Stimulated activated naive CD8-positive, alpha-beta T cell treated with anti-CD3 and anti-CD28 coated beads, Interleukin-15, Interleukin-2, amounts not matched to agents 100 ng/mL and 50 ng/mL, for 24 hours (primary cell): ENCODE data around the gene GPRC5C.

ENCODE experiments used
- H3K27ac Mint-ChIP-seq: one replicate; pipeline ENCODE4 v1.8.0; 2021; ENCODE audit warnings: mild to moderate bottlenecking, mixed read lengths
- H3K27me3 Mint-ChIP-seq: one replicate; pipeline ENCODE4 v1.8.0; 2021; ENCODE audit warnings: mixed read lengths
- H3K36me3 Mint-ChIP-seq: one replicate; pipeline ENCODE4 v1.8.0; 2021; ENCODE audit warnings: low read depth, mixed read lengths
- H3K4me1 Mint-ChIP-seq: one replicate; pipeline ENCODE4 v1.8.0; 2021; ENCODE audit warnings: low read depth, mixed read lengths
- H3K4me3 Mint-ChIP-seq: one replicate; pipeline ENCODE4 v1.8.0; 2021; ENCODE audit warnings: mild to moderate bottlenecking, mixed read lengths
- H3K9me3 Mint-ChIP-seq: one replicate; pipeline ENCODE4 v1.8.0; 2021; ENCODE audit warnings: mixed read lengths

The GPRC5C gene

DNA sequence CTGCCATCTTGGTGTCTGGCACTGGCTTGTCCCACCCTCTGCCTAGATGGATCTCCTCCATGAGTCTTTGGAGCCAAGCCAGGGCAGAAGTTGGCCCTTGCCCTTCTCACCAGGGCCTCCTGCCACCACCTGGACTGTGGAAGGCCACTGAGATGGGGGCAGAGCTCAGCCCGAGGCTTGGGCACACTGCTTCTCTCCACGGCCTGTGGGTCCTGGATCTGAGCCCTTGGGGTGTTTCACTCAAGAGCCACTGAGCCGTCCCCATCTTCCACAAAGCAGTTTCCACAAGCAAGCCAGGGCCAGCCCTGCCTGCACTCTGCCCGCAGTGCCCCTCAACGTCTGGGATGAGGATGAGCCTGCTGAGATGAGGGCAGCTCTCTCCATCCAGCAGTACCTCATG lies 17.9 kb downstream of the GPRC5C start:
- no peak overlapping the region for H3K4me3 Mint-ChIP-seq
- H3K36me3 Mint-ChIP-seq, result no peaks in the 10 kb centered on the region
- peaks cover 4% of the 10 kb centered on the region for H3K27me3 Mint-ChIP-seq
- H3K27ac Mint-ChIP-seq, result no peak overlapping the region
- no peaks in the 10 kb centered on the region for H3K9me3 Mint-ChIP-seq
- peaks cover 21% of the 10 kb centered on the region for H3K4me1 Mint-ChIP-seq

DNA sequence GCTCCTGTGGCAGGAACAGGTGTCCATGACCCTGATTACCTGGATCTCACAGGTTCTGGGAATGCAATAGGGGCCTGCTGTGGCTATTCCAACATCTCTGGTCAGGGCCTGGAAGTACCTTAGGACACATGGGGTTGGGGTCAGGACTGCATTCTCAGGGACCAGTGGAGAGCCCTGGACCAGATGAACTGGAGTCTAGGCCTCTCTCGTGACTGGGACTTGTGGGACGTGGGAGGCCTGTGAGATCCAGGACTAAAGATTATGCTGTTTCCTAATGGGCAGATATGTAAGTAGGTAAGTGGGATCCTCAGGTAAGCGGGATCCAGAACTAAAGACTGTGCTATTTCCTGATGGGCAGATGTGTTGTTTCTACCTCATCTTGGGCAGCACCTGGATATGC lies 18.3 kb downstream of the GPRC5C start:
- no peak overlapping the region for H3K27ac Mint-ChIP-seq

DNA sequence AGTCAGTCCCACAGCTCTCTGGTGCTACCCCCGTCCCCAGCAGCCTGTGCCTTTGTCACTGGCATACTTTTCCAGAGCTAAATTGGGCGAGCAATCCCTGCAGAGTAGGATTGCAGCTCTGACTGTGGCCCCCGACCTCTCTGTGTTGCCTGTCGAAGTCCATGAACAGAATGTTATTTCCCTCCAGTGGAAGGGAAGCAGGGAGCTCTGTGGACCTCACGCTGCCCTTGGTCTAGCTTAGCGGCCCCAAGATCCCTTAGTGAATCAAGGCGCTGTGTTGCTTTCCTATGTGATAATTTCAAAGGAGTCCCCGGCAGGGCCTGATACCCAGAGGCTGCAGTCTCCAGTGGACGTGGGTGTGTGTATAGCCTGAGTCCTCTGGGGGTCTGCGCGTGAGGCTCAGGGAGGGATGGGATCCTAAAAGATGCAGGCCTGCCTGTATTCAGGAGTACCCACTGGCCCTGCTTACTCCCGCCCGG lies 19.1 kb downstream of the GPRC5C start:
- Mint-ChIP-seq H3K27ac (no peak overlapping the region), H3K9me3 (no peaks in the 10 kb centered on the region), H3K27me3 (peaks cover 4% of the 10 kb centered on the region), H3K36me3 (no peaks in the 10 kb centered on the region), H3K4me1 (peaks cover 21% of the 10 kb centered on the region), H3K4me3 (no peak overlapping the region)

More for the DNA sequence above, 18.3 kb downstream of the GPRC5C start:
- Mint-ChIP-seq H3K36me3 (no peaks in the 10 kb centered on the region), H3K9me3 (no peaks in the 10 kb centered on the region), H3K4me1 (peaks cover 21% of the 10 kb centered on the region), H3K27me3 (peaks cover 4% of the 10 kb centered on the region), H3K4me3 (no peak overlapping the region)

DNA sequence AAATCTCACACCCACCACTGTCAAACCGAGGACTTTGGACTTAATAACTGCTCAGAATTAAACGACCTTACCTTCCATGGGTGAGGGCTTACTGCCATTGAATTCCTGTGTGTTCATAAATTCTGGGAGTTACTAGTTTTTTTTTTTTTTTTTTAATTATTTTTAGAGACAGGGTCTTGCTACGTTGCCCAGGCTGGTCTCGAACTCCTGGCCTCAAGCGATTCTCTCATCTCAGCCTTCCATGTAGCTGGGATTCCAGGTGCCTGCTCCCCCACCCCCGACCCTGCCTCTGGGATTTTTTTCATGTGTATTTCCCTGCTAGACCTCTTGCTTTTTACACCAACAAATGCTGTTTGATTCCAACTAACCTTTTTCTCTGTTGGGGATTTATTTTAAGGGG lies 19.7 kb downstream of the GPRC5C start:
- Mint-ChIP-seq H3K4me3 (no peak overlapping the region), H3K36me3 (no peaks in the 10 kb centered on the region), H3K27me3 (peaks cover 4% of the 10 kb centered on the region), H3K9me3 (no peaks in the 10 kb centered on the region), H3K27ac (no peak overlapping the region), H3K4me1 (peaks cover 19% of the 10 kb centered on the region)

DNA sequence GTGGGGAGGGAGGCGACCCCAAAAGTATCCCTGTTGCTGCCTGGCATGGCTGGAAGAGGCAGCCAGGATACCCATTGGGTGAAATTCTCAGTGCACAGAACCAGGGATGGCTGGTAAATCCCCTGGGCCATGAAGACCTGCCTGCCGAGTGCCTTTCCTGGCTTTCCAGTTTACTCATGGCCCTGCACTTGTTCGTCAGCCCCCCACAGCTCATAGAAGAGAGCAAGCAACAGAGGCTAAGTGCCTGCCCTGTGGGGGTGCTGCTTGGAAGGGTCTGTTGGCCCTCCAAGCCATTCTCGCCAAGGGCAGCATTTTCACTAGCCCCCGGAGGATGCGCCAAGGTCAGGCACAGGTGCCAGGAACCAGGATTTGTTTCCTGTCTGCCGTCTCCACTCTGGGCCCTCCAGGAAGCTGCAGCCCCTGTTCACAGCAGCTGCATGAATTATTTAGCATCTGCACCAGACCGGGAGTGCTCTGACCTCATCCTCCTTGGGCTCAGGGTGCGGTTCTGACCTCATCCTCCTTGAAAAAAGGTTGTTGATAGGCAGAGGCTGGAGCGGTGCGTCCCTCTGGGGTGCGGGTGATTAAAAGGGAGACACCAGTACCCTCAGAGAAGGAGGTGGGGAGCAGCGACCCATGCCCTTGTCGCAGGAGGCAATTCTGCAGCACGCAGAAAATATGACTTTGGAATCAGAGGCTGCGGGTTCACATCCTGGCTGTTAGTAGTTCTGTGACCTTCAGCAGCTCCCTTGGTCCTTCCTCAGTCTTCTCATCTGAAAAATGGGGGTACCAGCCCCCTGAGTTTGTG lies 20.3 kb downstream of the GPRC5C start:
- H3K9me3 Mint-ChIP-seq, result no peaks in the 10 kb centered on the region
- no peaks in the 10 kb centered on the region for H3K36me3 Mint-ChIP-seq
- no peak overlapping the region for H3K4me3 Mint-ChIP-seq
- H3K27me3 Mint-ChIP-seq, result peaks cover 4% of the 10 kb centered on the region
- no peak overlapping the region for H3K27ac Mint-ChIP-seq
- H3K4me1 Mint-ChIP-seq, result peaks cover 15% of the 10 kb centered on the region

DNA sequence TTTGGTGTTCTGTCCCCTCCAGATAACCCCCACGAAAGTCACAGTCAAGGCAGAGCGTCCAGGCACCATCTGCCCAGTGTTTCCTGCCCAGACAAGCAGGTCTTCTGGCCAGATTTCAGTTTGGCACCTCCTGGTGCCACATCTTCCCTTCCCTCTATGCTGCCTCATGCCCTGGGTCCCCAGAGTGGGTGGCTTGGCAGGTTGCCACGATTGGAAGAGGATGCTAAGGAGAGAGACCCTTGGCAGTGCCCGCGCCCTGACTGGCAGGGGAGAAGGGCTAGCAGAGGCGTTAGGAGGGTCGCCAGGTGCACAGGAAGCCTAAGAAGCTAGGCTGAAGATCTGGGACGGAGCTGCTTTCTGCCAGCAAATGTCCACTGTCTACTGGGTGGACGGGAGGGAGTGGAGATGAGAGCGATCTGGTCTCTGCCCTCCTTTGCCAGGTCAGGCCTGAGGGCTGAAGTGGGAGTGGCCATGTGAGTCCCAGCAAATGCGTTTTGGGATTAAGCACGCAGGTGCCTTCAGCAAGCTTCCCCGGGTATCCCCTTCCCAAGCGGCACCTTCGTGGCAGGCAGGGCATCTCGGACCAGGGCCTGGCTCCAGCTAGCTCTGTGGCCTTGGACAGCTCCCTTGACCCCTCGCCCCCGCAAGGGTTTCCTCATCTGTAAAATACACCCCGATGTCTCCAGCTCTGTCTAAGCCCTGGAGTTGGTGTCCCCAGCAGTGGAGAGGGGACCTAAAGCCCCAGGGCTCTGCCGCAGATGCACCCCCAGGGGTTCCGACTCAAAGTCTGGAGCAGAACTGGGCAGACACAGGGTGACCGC lies 21.2 kb downstream of the GPRC5C start:
- Mint-ChIP-seq H3K9me3 (no peaks in the 10 kb centered on the region), H3K36me3 (no peaks in the 10 kb centered on the region), H3K4me1 (peaks cover 18% of the 10 kb centered on the region), H3K27ac (no peak overlapping the region), H3K4me3 (no peak overlapping the region), H3K27me3 (no peaks in the 10 kb centered on the region)

DNA sequence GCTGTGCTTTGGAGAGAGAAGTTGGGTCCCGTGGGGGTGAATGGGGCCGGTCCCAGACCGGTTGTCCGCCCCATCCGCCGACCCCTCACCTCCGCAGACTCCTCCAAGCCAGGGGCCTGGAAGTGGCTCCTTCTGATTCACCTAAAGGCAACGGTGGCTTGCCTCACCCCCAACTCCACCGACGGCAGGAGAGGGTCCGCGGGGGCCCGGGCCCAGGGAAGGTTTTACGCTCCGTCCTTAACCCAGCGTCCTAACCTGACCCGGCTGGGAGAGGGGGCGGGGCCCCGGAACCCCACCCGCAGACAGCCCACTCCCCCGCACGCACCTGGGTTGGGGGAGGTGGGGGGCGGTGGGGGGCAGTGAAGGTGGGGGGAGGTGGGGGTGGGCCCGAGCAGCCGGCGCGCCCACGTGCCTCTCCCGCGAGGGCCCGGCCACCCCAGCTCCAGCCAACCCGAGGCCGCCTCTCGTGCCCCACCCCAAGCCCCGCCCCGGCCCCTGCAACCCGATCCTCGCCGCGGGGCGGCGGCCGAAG lies 21.8 kb downstream of the GPRC5C start:
- Mint-ChIP-seq H3K9me3 (no peaks in the 10 kb centered on the region), H3K4me1 (peaks cover 18% of the 10 kb centered on the region), H3K36me3 (no peaks in the 10 kb centered on the region), H3K27ac (no peak overlapping the region), H3K27me3 (no peaks in the 10 kb centered on the region), H3K4me3 (no peak overlapping the region)

DNA sequence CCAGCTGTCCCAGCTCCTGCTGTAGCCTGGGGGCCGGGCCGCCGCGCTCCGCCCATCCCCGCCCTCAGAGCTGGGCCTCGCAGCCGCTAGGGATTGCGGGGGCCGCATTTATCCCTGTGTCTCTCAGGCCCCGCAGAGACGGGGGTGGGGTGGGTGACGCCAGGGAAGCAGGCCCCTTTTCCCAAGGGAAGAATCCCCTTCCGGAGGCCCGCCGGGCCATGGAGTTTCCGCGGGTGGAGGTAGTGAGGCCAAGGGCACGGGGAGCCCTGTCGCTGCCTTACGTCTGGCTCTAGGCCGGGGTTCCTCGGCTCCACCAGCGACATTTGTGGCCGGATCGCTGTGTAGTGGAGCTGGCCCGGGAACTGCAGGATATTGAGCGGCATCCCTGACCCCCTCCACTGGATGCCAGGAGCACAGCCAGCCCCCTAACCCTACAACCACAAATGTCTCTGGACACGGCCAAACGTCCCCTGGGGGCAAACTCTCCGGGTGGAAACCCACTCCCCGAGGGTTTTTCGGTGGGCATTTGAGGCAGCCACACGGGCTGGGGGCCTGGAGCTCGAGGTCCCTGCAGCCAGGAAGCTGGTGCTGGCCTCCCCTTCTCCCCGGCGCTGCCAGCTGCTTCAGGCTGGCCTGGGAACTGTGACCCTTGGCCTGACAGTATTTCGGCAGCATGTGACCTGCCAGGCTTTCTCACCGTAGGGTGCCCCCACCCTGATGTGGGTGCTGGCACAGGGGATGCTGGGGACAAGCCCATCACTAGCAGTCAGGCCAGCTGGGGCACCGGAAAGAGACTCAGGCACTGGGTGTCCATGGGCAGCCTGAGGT lies 22.5 kb downstream of the GPRC5C start:
- H3K4me1 Mint-ChIP-seq, result peaks cover 18% of the 10 kb centered on the region
- H3K9me3 Mint-ChIP-seq, result no peaks in the 10 kb centered on the region
- H3K27me3 Mint-ChIP-seq, result no peaks in the 10 kb centered on the region
- H3K27ac Mint-ChIP-seq, result no peak overlapping the region
- no peaks in the 10 kb centered on the region for H3K36me3 Mint-ChIP-seq
- no peak overlapping the region for H3K4me3 Mint-ChIP-seq

DNA sequence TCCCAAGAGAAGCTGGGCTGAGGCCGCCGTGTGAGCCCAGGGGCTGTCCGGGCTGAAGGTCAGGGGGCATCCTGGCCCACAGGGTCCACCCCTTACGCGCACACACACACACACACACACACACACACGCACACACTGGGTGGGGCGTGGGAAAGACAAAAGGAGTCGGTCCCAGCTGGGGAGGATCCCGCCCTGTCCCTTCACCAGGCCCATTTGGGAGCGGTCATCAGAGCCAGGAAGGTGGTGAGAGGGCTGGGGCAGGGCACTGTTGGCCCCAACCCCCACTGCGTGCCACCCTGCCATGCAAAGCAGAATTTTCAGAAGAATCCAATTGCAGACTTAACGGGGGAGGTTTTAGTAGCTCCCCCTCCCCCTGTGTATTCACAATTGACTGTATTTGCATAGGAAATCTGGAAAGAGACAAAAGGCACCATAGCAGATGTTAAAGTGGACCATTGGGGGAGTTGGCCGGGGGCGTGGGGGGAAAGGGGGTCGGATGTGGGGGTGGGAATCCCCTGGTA lies 23.2 kb downstream of the GPRC5C start:
- H3K27ac Mint-ChIP-seq, result no peak overlapping the region
- H3K27me3 Mint-ChIP-seq, result no peaks in the 10 kb centered on the region
- H3K36me3 Mint-ChIP-seq, result no peaks in the 10 kb centered on the region
- no peaks in the 10 kb centered on the region for H3K9me3 Mint-ChIP-seq
- H3K4me1 Mint-ChIP-seq, result peaks cover 18% of the 10 kb centered on the region
- no peak overlapping the region for H3K4me3 Mint-ChIP-seq

DNA sequence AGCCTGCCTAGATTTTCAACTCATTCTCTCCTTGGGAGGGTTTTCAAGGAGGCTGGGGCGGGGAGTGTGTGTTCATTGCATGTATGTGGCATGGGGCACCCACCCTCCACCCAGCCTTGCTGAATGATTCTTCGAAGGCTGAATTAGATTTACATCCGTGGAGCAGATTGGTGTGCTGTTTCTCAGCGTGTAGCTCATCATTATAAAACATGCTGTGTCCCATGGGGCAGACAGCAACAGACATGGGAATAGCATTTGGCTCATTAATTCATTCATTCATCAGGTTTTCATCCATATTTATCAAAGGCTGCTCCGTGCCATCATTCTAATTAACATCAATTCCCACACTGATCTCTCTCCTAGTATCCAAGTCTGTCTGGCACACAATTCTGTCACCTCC lies 23.9 kb downstream of the GPRC5C start:
- H3K4me1 Mint-ChIP-seq, result peaks cover 18% of the 10 kb centered on the region
- H3K4me3 Mint-ChIP-seq, result no peak overlapping the region
- no peaks in the 10 kb centered on the region for H3K27me3 Mint-ChIP-seq
- no peaks in the 10 kb centered on the region for H3K36me3 Mint-ChIP-seq
- no peak overlapping the region for H3K27ac Mint-ChIP-seq
- H3K9me3 Mint-ChIP-seq, result no peaks in the 10 kb centered on the region

DNA sequence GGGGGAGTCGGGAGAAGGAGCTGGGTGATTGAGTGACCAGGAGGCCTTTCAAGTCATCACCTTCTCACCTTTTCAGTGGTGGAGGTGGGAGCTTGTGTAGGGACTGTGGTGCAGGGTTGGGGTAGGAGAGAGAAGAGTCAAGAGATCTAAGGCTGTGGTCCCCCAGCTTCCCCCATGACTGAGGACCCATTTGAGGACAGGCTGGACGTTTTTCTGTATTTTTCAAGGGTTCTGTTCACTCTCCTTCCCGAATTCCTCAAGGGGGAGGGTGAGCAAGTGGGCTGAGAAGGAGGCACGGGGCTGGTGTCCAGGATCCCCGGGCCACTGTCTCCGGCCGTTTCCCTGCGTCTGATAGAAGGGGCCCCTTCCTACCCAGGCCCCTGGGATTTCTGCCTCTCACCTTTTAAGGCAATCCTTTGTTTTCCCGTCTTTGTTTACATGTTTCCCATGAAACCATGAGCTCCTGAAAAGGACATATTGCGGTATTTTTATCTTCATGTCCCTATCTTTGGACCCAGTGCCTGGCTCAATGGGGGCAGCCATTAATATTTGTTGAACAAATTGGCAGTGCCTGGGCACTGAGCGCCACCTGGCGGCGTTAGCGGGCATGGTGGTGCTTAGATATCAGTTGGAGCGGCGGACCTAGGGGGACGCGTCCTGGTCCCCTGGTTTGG lies 25.4 kb downstream of the GPRC5C start:
- H3K4me3 Mint-ChIP-seq, result no peak overlapping the region
- no peak overlapping the region for H3K27ac Mint-ChIP-seq
- no peaks in the 10 kb centered on the region for H3K27me3 Mint-ChIP-seq
- H3K4me1 Mint-ChIP-seq, result peaks cover 17% of the 10 kb centered on the region
- H3K9me3 Mint-ChIP-seq, result no peaks in the 10 kb centered on the region
- H3K36me3 Mint-ChIP-seq, result no peaks in the 10 kb centered on the region

DNA sequence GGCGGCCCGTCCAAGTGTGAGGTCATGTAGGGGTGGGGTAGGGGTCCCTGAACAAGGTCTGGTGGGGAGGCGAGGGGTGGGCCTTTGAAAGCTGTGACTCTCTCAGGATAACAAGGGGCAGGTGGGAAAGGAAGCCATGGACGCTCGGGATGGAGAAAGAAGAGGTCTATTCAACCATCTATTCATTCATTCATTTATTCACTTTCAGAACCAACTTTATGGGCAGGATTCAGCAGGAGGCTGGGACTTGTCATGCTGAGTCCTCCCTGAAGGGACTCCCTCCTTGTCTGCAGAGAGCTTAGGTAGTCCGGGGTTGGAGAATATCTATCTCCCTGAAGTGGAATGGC lies 25.9 kb downstream of the GPRC5C start:
- Mint-ChIP-seq H3K27ac (no peak overlapping the region), H3K27me3 (no peaks in the 10 kb centered on the region), H3K36me3 (no peaks in the 10 kb centered on the region), H3K4me1 (peaks cover 11% of the 10 kb centered on the region), H3K9me3 (no peaks in the 10 kb centered on the region), H3K4me3 (no peak overlapping the region)

DNA sequence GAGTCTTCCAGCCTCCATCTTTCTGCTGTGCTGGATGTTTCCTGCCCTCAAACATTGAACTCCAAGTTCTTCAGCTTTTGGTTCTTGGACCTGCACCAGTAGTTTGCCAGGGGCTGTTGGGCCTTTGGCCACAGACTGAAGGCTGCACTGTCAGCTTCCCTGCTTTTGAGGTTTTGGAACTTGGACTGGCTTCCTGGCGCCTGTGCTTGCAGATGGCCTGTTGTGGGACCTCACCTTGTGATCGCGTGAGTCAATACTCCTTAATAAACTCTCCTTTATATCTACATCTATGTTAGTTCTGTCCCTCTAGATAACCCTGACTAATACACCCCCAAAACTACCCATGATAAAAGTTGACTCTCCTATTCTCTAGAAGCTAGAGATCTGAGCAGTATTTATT lies 26.9 kb downstream of the GPRC5C start:
- Mint-ChIP-seq H3K4me1 (peaks cover 9% of the 10 kb centered on the region), H3K27ac (no peak overlapping the region), H3K9me3 (no peaks in the 10 kb centered on the region), H3K36me3 (no peaks in the 10 kb centered on the region), H3K4me3 (no peak overlapping the region), H3K27me3 (no peaks in the 10 kb centered on the region)

DNA sequence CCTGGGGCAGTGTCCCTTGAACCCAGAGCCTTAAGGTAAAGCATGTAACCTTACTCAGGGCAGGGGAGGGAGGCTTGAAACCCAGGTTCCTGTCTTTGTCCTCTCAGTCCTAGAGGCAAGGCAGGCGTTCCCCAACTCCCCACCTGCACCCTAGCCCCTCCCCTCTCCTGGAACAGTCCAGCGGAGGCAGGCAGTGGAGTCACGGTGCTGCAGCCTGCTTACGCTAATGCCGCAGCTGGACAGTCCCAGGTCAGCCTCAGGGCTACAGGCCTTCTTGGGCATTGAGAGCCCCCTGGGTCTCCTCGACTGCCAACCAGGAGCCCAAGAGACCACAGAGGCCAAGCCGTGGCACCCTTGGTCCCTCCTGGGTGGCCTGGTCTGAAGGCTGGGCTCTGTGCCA lies 27.7 kb downstream of the GPRC5C start:
- H3K36me3 Mint-ChIP-seq, result no peaks in the 10 kb centered on the region
- no peaks in the 10 kb centered on the region for H3K9me3 Mint-ChIP-seq
- no peak overlapping the region for H3K27ac Mint-ChIP-seq
- no peaks in the 10 kb centered on the region for H3K27me3 Mint-ChIP-seq
- H3K4me3 Mint-ChIP-seq, result no peak overlapping the region
- H3K4me1 Mint-ChIP-seq, result peaks cover 9% of the 10 kb centered on the region
